ENCODE results near the gene VSTM4. TPM values are rescaled to one million over a fixed set of nuclear protein-coding genes. Genes with fewer than 3 reads are reported as not detected.

VSTM4 gene
- total and polyA plus RNA-seq, 2 of the 4 experiments (the other 2 are of a cell fraction) = 2.4 to 2.9 TPM

- intact Hi-C loops (cut with micrococcal nuclease) (no loop called here), dilution Hi-C loops (cut with HindIII; ENCODE audit: low sequenced_read_pairs, unreplicated experiment) (no loop called here), in situ Hi-C loops (cut with MboI; ENCODE audit: low sequenced_read_pairs) (no loop called here)
- no peak overlapping the region for H4K5ac ChIP-seq (ENCODE audit: low read depth, low read length)
- no peak overlapping the region for H2AK9ac ChIP-seq (replicated peaks; ENCODE audit: low read depth, low read length, poor library complexity)
- H2AFZ ChIP-seq (replicated peaks; ENCODE audit: low read length, poor library complexity) = no peak overlapping the region
- no peak for DNase-seq
- H3K27me3 ChIP-seq (ENCODE audit: control insufficient read depth, insufficient read depth, low read length) = no peaks in the 10 kb centered on the region
- no peaks in the 10 kb centered on the region; a peak in 2 of 4 replicates for H3K79me1 ChIP-seq (ENCODE audit: low read depth in 1 of 2, low read length in 2 of 2)
- H4K20me1 ChIP-seq (ENCODE audit: insufficient read depth, low read length) = 0 out of 2 replicates have a peak, but pooled peaks cover 4% of the 10 kb centered on the region
- H3K9me3 ChIP-seq (ENCODE audit: control insufficient read depth, insufficient read depth, low read length) = no peaks in the 10 kb centered on the region
- BruUV-seq (replicated peaks) = no TSS peak
- no peak for TF ChIP-seq MAZ (IDR thresholded peaks at IDR 0.05; ENCODE audit: borderline replicate concordance, low read depth, low read length)
- TF ChIP-seq MXI1 (IDR thresholded peaks at IDR 0.05; ENCODE audit: borderline replicate concordance, low read depth, low read length) = no peak
- TF ChIP-seq RFX5 (IDR thresholded peaks at IDR 0.05; ENCODE audit: low read depth, low read length) = no peak
- no peak for TF ChIP-seq MAFK (IDR thresholded peaks at IDR 0.05; ENCODE audit: low read depth, low read length)
- TF ChIP-seq, protein P1, sequence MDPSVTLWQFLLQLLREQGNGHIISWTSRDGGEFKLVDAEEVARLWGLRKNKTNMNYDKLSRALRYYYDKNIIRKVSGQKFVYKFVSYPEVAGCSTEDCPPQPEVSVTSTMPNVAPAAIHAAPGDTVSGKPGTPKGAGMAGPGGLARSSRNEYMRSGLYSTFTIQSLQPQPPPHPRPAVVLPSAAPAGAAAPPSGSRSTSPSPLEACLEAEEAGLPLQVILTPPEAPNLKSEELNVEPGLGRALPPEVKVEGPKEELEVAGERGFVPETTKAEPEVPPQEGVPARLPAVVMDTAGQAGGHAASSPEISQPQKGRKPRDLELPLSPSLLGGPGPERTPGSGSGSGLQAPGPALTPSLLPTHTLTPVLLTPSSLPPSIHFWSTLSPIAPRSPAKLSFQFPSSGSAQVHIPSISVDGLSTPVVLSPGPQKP (IDR thresholded peaks at IDR 0.05; ENCODE audit: borderline replicate concordance, low read depth, low read length) = no peak
- no peak for TF ChIP-seq RCOR1 (IDR thresholded peaks at IDR 0.05; ENCODE audit: insufficient replicate concordance, low read length)
- no peak for TF ChIP-seq FOS (IDR thresholded peaks at IDR 0.05; ENCODE audit: low read depth, low read length)
- no peak for TF ChIP-seq SMC3 (IDR thresholded peaks at IDR 0.05; ENCODE audit: low read depth, low read length)
- TF ChIP-seq NFE2L2 (IDR thresholded peaks at IDR 0.05; ENCODE audit: low read depth, low read length) = no peak
- TF ChIP-seq BHLHE40 (IDR thresholded peaks at IDR 0.05; ENCODE audit: low read depth, low read length) = no peak
- TF ChIP-seq POLR2A (IDR thresholded peaks at IDR 0.05; ENCODE audit: low read depth, low read length) = no peak
- TF ChIP-seq CHD1 (IDR thresholded peaks at IDR 0.05; ENCODE audit: low read depth, low read length) = no peak
- TF ChIP-seq CEBPB (IDR thresholded peaks at IDR 0.05; ENCODE audit: low read depth, low read length) = no peak
- no peak for TF ChIP-seq CTCF (conservative IDR thresholded peaks at IDR 0.05; ENCODE audit: low read depth, low read length)
- no peak for TF ChIP-seq USF2 (IDR thresholded peaks at IDR 0.05; ENCODE audit: low read depth, low read length)
- no peak for TF ChIP-seq RAD21 (IDR thresholded peaks at IDR 0.05; ENCODE audit: low read length)
- ChIA-PET CTCF (no interaction called here), POLR2A (ENCODE audit: unreplicated experiment) (no interaction called here)
- H3K4me2 ChIP-seq (ENCODE audit: low read depth, low read length) = no peak overlapping the region
- no peak overlapping the region for H3K27ac ChIP-seq (ENCODE audit: insufficient read depth, low read length)
- no peak overlapping the region for H2BK5ac ChIP-seq (ENCODE audit: low read depth, low read length, poor library complexity, severe bottlenecking)
- H3K36me3 ChIP-seq (ENCODE audit: control insufficient read depth, insufficient read depth, low read length) = peaks cover 5% of the 10 kb centered on the region; the same call in 1 of the 2 replicates
- H4K8ac ChIP-seq (ENCODE audit: low read depth in 2 of 2, low read length in 2 of 2) = no peak overlapping the region
- no peak for ATAC-seq (ENCODE audit: low read depth)
- no peak overlapping the region for H2BK20ac ChIP-seq (ENCODE audit: low read depth, low read length)
- WGBS, 2 experiments (ENCODE audit: extremely low coverage in 2 of 2, insufficient read length in 1 of 2) = no CpG with 5 or more reads among the region's 4 CpGs
- H3K9me1 ChIP-seq (ENCODE audit: insufficient read depth, low read length) = peaks cover 4% of the 10 kb centered on the region; the same call in 1 of the 2 replicates
- H3K14ac ChIP-seq (replicated peaks; ENCODE audit: low read depth, low read length) = no peak overlapping the region
- H3K9ac ChIP-seq (ENCODE audit: low read depth, low read length) = no peak overlapping the region
- no peak overlapping the region for H3K56ac ChIP-seq (ENCODE audit: extremely low read depth, insufficient read depth, low read length)
- H3K23ac ChIP-seq (ENCODE audit: low read depth, low read length) = no peak overlapping the region
- H2BK15ac ChIP-seq (ENCODE audit: low read depth, low read length) = no peak overlapping the region
- no peak overlapping the region for H2BK120ac ChIP-seq (ENCODE audit: low read depth, low read length)
- H3K4me3 ChIP-seq (ENCODE audit: insufficient read depth, low read depth, low read length) = no peak overlapping the region
- no peak overlapping the region for H4K91ac ChIP-seq (ENCODE audit: insufficient read depth, low read depth, low read length)
- no peak overlapping the region for H2AK5ac ChIP-seq (ENCODE audit: low read depth, low read length)
- no peak overlapping the region for H3K18ac ChIP-seq (ENCODE audit: low read depth, low read length)
- peaks cover 6% of the 10 kb centered on the region; the same call in 1 of the 2 replicates for H3K4me1 ChIP-seq (ENCODE audit: control insufficient read depth, insufficient read depth, low read length)
- H3K4ac ChIP-seq (ENCODE audit: low read depth, low read length) = no peak overlapping the region
These were observed 20.7 kb downstream of the VSTM4 start for GRCh38 chr10:49094646-49095045.
